SIG-M5 treated with dmso at 0.1 percent for 504 hours (cell line): ENCODE measurements around the gene TMEM236.
A peak's percentile ranks its signal among the peaks of the same experiment; 100 is the strongest.

Experiments
- DNase-seq: peaks from one replicate; lab custom pipeline; 2025; ENCODE audit not compliant: unreplicated experiment; lab: John Stamatoyannopoulos, UW

Gene TMEM236

GRCh38 chr10:17817316-17817715, 65.3 kb downstream of the TMEM236 start:
- DNase-seq, result no peak

GRCh38 chr10:17817790-17818189, 65.8 kb downstream of the TMEM236 start:
- no peak for DNase-seq

GRCh38 chr10:17819836-17820235, 67.8 kb downstream of the TMEM236 start:
- no peak for DNase-seq

- DNase-seq, result no peak
Measured at GRCh38 chr10:17820943-17821342, 68.9 kb downstream of the TMEM236 start.

- no peak for DNase-seq
Measured at GRCh38 chr10:17821893-17822292, 69.9 kb downstream of the TMEM236 start.

GRCh38 chr10:17831341-17831740, 79.3 kb downstream of the TMEM236 start:
- no peak for DNase-seq

GRCh38 chr10:17831896-17832295, 79.9 kb downstream of the TMEM236 start:
- DNase-seq, result no peak

GRCh38 chr10:17833656-17834055, 81.7 kb downstream of the TMEM236 start:
- no peak for DNase-seq

- no peak for DNase-seq
Measured at GRCh38 chr10:17835688-17836087, 83.7 kb downstream of the TMEM236 start.

GRCh38 chr10:17836942-17837341, 84.9 kb downstream of the TMEM236 start:
- DNase-seq, result no peak

- peak; percentile 11 for DNase-seq
Measured at GRCh38 chr10:17838080-17838648, 86.2 kb downstream of the TMEM236 start.

- no peak for DNase-seq
Measured at GRCh38 chr10:17841050-17841449, 89.0 kb downstream of the TMEM236 start.

- no peak for DNase-seq
Measured at GRCh38 chr10:17842641-17843040, 90.6 kb downstream of the TMEM236 start.

GRCh38 chr10:17847585-17848296, 95.7 kb downstream of the TMEM236 start:
- DNase-seq, result no peak

GRCh38 chr10:17848646-17849045, 96.6 kb downstream of the TMEM236 start:
- no peak for DNase-seq
